ENCODE results near the gene RIOK1.

GRCh38 chr6:7419065-7419464, 29.5 kb downstream of the RIOK1 start:
- no peak for TF ChIP-seq EZH2phosphoT487 (IDR thresholded peaks at IDR 0.05; ENCODE audit: low read depth)
- TF ChIP-seq CTCF (IDR thresholded peaks at IDR 0.05; ENCODE audit: low read depth, low read length), result no peak

Measured in OCI-LY3 (cell line).